Type B pancreatic cell (in vitro differentiated cells): ENCODE measurements around the gene MCM9. TPM values are rescaled to one million over a fixed set of nuclear protein-coding genes. Genes with fewer than 3 reads are reported as not detected.

Experiments
- DNase-seq: peaks from one replicate; pipeline ENCODE4 v3.0.0; 2021; ENCODE audit warnings: mixed read lengths; ENCODE audit not compliant: unreplicated experiment; ENCODE audit errors: extremely low spot score
- H3K27ac Mint-ChIP-seq: 2 replicates; pipeline ENCODE4 v1.8.0; 2021; ENCODE audit warnings: mild to moderate bottlenecking, mixed read lengths
- H3K27me3 Mint-ChIP-seq: 2 replicates; pipeline ENCODE4 v1.8.0; 2021; ENCODE audit warnings: mixed read lengths
- H3K36me3 Mint-ChIP-seq: 2 replicates; pipeline ENCODE4 v1.8.0; 2021; ENCODE audit warnings: mixed read lengths
- H3K4me1 Mint-ChIP-seq: one replicate; pipeline ENCODE4 v1.8.0; 2021; ENCODE audit warnings: mixed read lengths; ENCODE audit not compliant: unreplicated experiment
- H3K4me3 Mint-ChIP-seq: 2 replicates; pipeline ENCODE4 v1.8.0; 2021; ENCODE audit warnings: mild to moderate bottlenecking, mixed read lengths
- H3K9me3 Mint-ChIP-seq: 2 replicates; pipeline ENCODE4 v1.8.0; 2021; ENCODE audit warnings: mixed read lengths
- total RNA-seq: library from RNA; stranded (reverse); gene quantifications from 2 replicates; pipeline ENCODE4 v1.2.1, GENCODE V29; 2021; ENCODE audit warnings: low replicate concordance
- TF ChIP-seq, protein P1 (sequence below): fragments of 200-600 bp; sonication (generic); conservative IDR thresholded peaks from 2 replicates; pipeline ENCODE4 v1.5.0; 2021; ENCODE audit warnings: antibody characterized with exemption, mild to moderate bottlenecking

MCM9 gene
- total RNA-seq, 1 donor from 2014 or later, result 19.6 TPM

GRCh38 chr6:118897386-118897785, 37.6 kb downstream of the MCM9 start:
- no peak for DNase-seq
- Mint-ChIP-seq H3K36me3 (peaks cover 27% of the 10 kb centered on the region), H3K27me3 (peaks cover 4% of the 10 kb centered on the region), H3K4me3 (peak overlapping the region; percentile 48), H3K4me1 (peaks cover 38% of the 10 kb centered on the region), H3K27ac (no peak overlapping the region), H3K9me3 (no peaks in the 10 kb centered on the region)
- TF ChIP-seq, protein P1, sequence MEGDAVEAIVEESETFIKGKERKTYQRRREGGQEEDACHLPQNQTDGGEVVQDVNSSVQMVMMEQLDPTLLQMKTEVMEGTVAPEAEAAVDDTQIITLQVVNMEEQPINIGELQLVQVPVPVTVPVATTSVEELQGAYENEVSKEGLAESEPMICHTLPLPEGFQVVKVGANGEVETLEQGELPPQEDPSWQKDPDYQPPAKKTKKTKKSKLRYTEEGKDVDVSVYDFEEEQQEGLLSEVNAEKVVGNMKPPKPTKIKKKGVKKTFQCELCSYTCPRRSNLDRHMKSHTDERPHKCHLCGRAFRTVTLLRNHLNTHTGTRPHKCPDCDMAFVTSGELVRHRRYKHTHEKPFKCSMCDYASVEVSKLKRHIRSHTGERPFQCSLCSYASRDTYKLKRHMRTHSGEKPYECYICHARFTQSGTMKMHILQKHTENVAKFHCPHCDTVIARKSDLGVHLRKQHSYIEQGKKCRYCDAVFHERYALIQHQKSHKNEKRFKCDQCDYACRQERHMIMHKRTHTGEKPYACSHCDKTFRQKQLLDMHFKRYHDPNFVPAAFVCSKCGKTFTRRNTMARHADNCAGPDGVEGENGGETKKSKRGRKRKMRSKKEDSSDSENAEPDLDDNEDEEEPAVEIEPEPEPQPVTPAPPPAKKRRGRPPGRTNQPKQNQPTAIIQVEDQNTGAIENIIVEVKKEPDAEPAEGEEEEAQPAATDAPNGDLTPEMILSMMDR, result no peak

- DNase-seq, result no peak
- H3K4me1 Mint-ChIP-seq, result peaks cover 47% of the 10 kb centered on the region
- H3K27me3 Mint-ChIP-seq, result peaks cover 4% of the 10 kb centered on the region
- TF ChIP-seq, protein P1, result peak; percentile 76
- peaks cover 23% of the 10 kb centered on the region for H3K36me3 Mint-ChIP-seq
- H3K4me3 Mint-ChIP-seq, result peak overlapping the region; percentile 87
- peak overlapping the region; percentile 95 for H3K27ac Mint-ChIP-seq
- no peaks in the 10 kb centered on the region for H3K9me3 Mint-ChIP-seq
Observed at GRCh38 chr6:118896339-118897136, 38.4 kb downstream of the MCM9 start.

GRCh38 chr6:118895859-118896258, 39.1 kb downstream of the MCM9 start:
- Mint-ChIP-seq H3K9me3 (no peaks in the 10 kb centered on the region), H3K27me3 (peaks cover 4% of the 10 kb centered on the region), H3K36me3 (peaks cover 23% of the 10 kb centered on the region), H3K4me1 (peaks cover 45% of the 10 kb centered on the region), H3K4me3 (peak overlapping the region; percentile 87), H3K27ac (peak overlapping the region; percentile 95)
- no peak for DNase-seq
- TF ChIP-seq, protein P1, result no peak

GRCh38 chr6:118895261-118895560, 39.7 kb downstream of the MCM9 start:
- peaks cover 23% of the 10 kb centered on the region for H3K36me3 Mint-ChIP-seq
- peak overlapping the region; percentile 91 for H3K4me3 Mint-ChIP-seq
- no peaks in the 10 kb centered on the region for H3K9me3 Mint-ChIP-seq
- no peak for DNase-seq
- H3K27me3 Mint-ChIP-seq, result peaks cover 4% of the 10 kb centered on the region
- H3K27ac Mint-ChIP-seq, result peak overlapping the region; percentile 95
- peaks cover 40% of the 10 kb centered on the region for H3K4me1 Mint-ChIP-seq
- TF ChIP-seq, protein P1, result no peak

- Mint-ChIP-seq H3K4me1 (peaks cover 36% of the 10 kb centered on the region), H3K27ac (peak overlapping the region; percentile 99), H3K4me3 (peak overlapping the region; percentile 95), H3K36me3 (peaks cover 19% of the 10 kb centered on the region), H3K27me3 (peaks cover 4% of the 10 kb centered on the region), H3K9me3 (no peaks in the 10 kb centered on the region)
- peak; percentile 82 for DNase-seq
- TF ChIP-seq, protein P1, result peak; percentile 44
Observed at GRCh38 chr6:118894425-118895260, 40.3 kb downstream of the MCM9 start.
